Adrenal gland (tissue), 12 donors: ENCODE results near the gene GZMH. TPM values are rescaled to one million over a fixed set of nuclear protein-coding genes. Genes with fewer than 3 reads are reported as not detected.

Source experiments
- DNase-seq, 7 donors: peaks; one replicate each; pipeline ENCODE4 v3.0.0-alpha.2; 2019 to 2020
- H3K27ac ChIP-seq, 5 donors: fragments of 200-600 bp; sonication (generic) in 4 of 5; 1 replicate in 3 of 5; 2 replicates in 2 of 5; pipeline versions ENCODE4 v1.5.1 to v1.8.0; 2016 to 2020; ENCODE audit warnings: mild to moderate bottlenecking in 1 of 5
- H3K27me3 ChIP-seq: fragments of 200-600 bp; 2 replicates; pipeline ENCODE4 v1.8.0; 2021
- H3K36me3 ChIP-seq, 2 donors: fragments of 200-600 bp; replicated peaks in 1 of 2; 1 replicate in 1 of 2; 2 replicates in 1 of 2; pipeline versions ENCODE4 v1.5.1 to v1.8.0; 2018 to 2022
- H3K4me1 ChIP-seq, 2 donors: fragments of 200-600 bp; replicated peaks in 1 of 2; 1 replicate in 1 of 2; 2 replicates in 1 of 2; pipeline versions ENCODE4 v1.5.1 to v1.8.0; 2018 to 2021
- H3K4me3 ChIP-seq, 4 donors: fragments of 200-600 bp; sonication (generic) in 3 of 4; one replicate each; pipeline ENCODE4 v1.5.1; 2016 to 2018
- H3K9me3 ChIP-seq, 3 donors: fragments of 200-600 bp; sonication (generic) in 1 of 3; replicated peaks in 1 of 3; 1 replicate in 2 of 3; 2 replicates in 1 of 3; pipeline versions ENCODE4 v1.5.1 to v1.8.0; 2016 to 2021
- POLR2A ChIP-seq, 2 donors: fragments of 450-650 bp; IDR thresholded peaks; one replicate each; pipeline ENCODE4 v1.6.1; 2017; ENCODE audit warnings: antibody characterized with exemption in 2 of 2, mild to moderate bottlenecking in 2 of 2, moderate library complexity in 1 of 2
- WGBS, 4 donors: extraction: QIAGEN DNeasy Blood & Tissue Kit in 2 of 4; methylation state at CpG; one replicate each; pipeline versions ENCODE4 v1.1.5 to v1.1.7; 2013 to 2017; 5-methylcytosine and 5-hydroxymethylcytosine counted together
- intact Hi-C, 2 donors: fragments of 100-400 bp; cut with DNase I; formaldehyde crosslinking; loops; one replicate each; pipeline versions ENCODE4 v1.14.1 to v1.15.0; 2022 to 2023
- polyA plus RNA-seq, 3 donors: library from polyadenylated mRNA; stranded (reverse); fragments of 200-250 nt in 2 of 3; fragments of 350-450 nt in 1 of 3; fragmentation: Illumina TruSeq in 1 of 3; extraction: RNeasy Lipid Tissue Mini Kit (QIAGEN cat#74804) in 1 of 3; gene quantifications; one replicate each; pipeline ENCODE4 v1.2.3, GENCODE V29; 2013 to 2014
- total RNA-seq, 9 donors: library from RNA; depleted of rRNA in 4 of 9; stranded (reverse); fragments of >200 nt in 4 of 9; fragments of 120-200 nt in 1 of 9; fragmentation: NEBNext Ultra II Directional in 1 of 9; extraction: Animal tissue kit (Norgen Biotek cat#: 25700) in 1 of 9; gene quantifications; one replicate each; pipeline versions ENCODE4 v1.1.0 to v1.2.4, GENCODE V29; 2013 to 2023
- TF ChIP-seq, protein P1 (sequence below), 6 experiments: fragments of 450-650 bp in 4 of 6; fragments of 200-600 bp in 2 of 6; sonication (generic) in 1 of 6; IDR thresholded peaks; 1 replicate in 5 of 6; 2 replicates in 1 of 6; pipeline versions ENCODE4 v1.5.1 to v1.8.0; 2016 to 2021; ENCODE audit warnings: antibody characterized with exemption in 6 of 6, mild to moderate bottlenecking in 2 of 6, moderate library complexity in 1 of 6
- donor health status: healthy with polysubstance abuse.
- donor health status: Bipolar disorder and iron deficiency.
- donor health status: DM: yes; HTN: yes; CAD: no.
- donor health status: DM: no; HTN: no; CAD: no.
- donor health status: DM: no; HTN: no; CAD: no.
- donor health status: DM: yes; HTN: yes; CAD: no.

Gene GZMH
- total and polyA plus RNA-seq, 12 donors: 0.48 to 6.5 (median 1.3) TPM; not detected in 4

DNA sequence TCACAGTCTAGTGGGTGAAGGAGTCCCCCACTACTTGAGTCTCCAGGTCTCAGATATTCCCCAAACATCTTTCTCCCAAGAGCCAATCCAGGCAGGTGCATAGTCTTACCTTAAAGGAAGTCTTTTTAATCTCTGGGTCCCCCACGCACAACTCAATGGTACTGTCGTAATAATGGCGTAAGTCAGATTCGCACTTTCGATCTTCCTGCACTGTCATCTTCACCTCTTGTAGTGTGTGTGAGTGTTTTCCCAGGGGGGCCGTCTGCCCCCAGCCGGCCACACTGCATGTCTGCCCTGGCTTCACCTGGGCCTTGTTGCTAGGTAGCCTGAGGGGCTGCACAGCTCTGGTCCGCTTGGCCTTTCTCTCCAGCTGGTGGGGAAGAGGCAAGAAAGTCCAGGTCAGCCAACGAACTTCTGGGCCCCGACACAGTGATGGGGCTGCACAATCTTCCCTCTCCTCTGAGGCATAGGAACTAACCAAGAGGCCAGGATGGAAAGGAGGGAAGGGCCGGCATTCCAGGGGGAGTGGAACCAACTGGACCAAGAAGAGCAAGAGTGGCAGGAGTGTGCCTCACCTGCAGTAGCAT lies 22.4 kb upstream of the GZMH start:
- no peak for DNase-seq
- no peak for TF ChIP-seq POLR2A (IDR thresholded peaks at IDR 0.05)
- TF ChIP-seq, protein P1, sequence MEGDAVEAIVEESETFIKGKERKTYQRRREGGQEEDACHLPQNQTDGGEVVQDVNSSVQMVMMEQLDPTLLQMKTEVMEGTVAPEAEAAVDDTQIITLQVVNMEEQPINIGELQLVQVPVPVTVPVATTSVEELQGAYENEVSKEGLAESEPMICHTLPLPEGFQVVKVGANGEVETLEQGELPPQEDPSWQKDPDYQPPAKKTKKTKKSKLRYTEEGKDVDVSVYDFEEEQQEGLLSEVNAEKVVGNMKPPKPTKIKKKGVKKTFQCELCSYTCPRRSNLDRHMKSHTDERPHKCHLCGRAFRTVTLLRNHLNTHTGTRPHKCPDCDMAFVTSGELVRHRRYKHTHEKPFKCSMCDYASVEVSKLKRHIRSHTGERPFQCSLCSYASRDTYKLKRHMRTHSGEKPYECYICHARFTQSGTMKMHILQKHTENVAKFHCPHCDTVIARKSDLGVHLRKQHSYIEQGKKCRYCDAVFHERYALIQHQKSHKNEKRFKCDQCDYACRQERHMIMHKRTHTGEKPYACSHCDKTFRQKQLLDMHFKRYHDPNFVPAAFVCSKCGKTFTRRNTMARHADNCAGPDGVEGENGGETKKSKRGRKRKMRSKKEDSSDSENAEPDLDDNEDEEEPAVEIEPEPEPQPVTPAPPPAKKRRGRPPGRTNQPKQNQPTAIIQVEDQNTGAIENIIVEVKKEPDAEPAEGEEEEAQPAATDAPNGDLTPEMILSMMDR (IDR thresholded peaks at IDR 0.05): no peak
- no peak overlapping the region for H3K27ac ChIP-seq
- no peaks in the 10 kb centered on the region for H3K9me3 ChIP-seq
- H3K4me3 ChIP-seq: no peak overlapping the region
- intact Hi-C loops: no loop called here
- WGBS, 4 donors: 83 to 89% (median 85%) methylated on average over 11 of the region's 11 CpGs
- H3K4me1 ChIP-seq: no peaks in the 10 kb centered on the region
- H3K27me3 ChIP-seq: no peaks in the 10 kb centered on the region
- H3K36me3 ChIP-seq: no peaks in the 10 kb centered on the region

DNA sequence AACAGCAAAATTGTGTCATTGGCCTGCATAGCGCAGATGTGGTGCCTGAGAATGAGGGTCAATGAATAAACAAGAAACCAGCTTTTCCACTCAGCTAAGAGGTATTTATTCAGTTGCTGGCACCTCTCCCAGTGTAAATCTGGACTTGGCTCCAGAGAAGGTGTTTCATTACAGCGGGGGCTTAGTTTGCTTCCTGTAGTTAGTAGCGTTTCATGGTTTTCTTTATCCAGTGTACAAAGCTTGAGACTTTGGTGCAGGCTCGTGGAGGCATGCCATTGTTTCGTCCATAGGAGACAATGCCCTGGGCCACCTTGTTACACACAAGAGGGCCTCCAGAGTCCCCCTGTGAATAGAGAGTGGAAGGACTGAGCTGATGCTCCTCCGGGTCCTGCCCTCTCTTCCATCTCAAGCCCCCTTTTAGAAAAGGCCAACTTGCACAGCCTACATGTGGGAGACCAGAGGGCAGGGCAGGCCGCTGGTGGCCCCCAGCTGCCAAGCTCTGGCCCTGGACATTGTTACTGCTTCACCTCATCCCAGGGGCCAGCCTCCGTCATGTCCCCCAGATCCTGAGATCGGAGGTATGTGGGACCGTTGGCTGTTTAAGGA lies 21.5 kb upstream of the GZMH start:
- H3K27ac ChIP-seq: no peak overlapping the region
- H3K36me3 ChIP-seq: no peaks in the 10 kb centered on the region
- H3K4me3 ChIP-seq: no peak overlapping the region
- no peaks in the 10 kb centered on the region for H3K4me1 ChIP-seq
- no peak for TF ChIP-seq POLR2A (IDR thresholded peaks at IDR 0.05)
- H3K9me3 ChIP-seq: no peaks in the 10 kb centered on the region
- WGBS, 4 donors: 78 to 84% (median 83%) methylated on average over 8 to 10 of the region's 10 CpGs
- intact Hi-C loops: no loop called here
- H3K27me3 ChIP-seq: no peaks in the 10 kb centered on the region
- no peak for DNase-seq

DNA sequence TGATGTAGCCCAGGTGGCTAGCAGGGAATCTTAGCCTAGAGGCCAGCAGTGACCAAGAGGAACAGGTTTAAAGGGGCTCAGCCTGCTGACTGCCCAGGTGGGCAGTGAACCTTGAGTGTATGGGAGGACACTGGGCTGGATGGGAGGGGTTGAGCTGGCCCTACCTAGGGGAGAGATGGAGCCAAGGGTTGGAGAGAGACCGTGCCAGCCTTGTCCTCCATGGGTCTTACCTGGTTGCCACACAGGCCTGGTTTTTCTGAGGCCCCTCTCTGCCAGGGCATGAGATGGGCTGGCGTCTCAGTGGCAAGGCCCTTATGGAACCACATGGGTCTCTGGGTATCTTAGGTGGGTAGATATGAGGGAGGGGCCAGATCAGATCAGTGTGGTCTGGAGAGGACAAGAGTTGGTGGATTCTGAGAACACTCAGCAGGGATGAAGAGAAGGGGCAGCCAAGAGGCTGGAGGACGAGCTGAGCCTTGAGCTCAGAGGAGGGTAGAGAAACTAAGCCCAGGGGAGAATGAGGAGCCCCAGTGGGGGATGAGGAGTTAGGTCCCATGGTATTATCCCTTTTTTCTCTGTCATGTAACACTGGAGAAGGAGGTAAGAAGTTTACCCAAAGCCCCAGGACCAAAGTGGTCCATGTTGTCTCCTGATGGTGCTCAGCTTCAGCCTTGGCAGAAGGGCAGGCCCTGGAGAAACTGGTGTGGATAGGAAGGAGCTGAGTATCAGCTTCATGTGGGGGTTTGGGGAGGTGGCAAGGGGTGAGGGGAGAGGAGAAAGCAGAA lies 20.8 kb upstream of the GZMH start:
- intact Hi-C loops: no loop called here
- no peaks in the 10 kb centered on the region for H3K36me3 ChIP-seq
- no peak overlapping the region for H3K4me3 ChIP-seq
- 71 to 83% (median 81%) methylated on average over 2 to 3 of the region's 3 CpGs for WGBS, 4 donors
- TF ChIP-seq, protein P1 (IDR thresholded peaks at IDR 0.05): no peak
- TF ChIP-seq POLR2A (IDR thresholded peaks at IDR 0.05): no peak
- H3K4me1 ChIP-seq: no peaks in the 10 kb centered on the region
- H3K27me3 ChIP-seq: no peaks in the 10 kb centered on the region
- DNase-seq: no peak
- no peaks in the 10 kb centered on the region for H3K9me3 ChIP-seq
- H3K27ac ChIP-seq: no peak overlapping the region

DNA sequence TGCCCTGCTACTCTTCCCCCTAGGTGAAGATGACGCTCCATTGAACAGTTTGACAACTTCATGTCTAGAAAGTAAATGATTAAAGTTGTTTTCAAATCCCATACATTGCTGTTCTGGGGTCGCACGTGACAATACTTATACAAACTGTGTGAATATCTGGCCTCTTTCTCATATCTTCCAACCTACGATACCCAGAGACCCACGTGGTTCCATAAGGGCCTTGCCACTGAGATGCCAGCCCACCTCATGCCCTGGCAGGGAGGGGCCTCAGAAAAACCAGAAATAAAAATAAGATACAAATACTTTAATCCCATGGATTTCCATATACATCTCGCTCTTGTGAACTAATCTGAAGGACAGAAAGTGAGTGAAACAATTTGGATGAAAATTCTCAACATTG lies 20.0 kb upstream of the GZMH start:
- no peaks in the 10 kb centered on the region for H3K9me3 ChIP-seq
- H3K36me3 ChIP-seq: no peaks in the 10 kb centered on the region
- H3K4me1 ChIP-seq: no peaks in the 10 kb centered on the region
- 76 to 81% (median 79%) methylated on average over 6 of the region's 6 CpGs for WGBS, 4 donors
- no peak for TF ChIP-seq POLR2A (IDR thresholded peaks at IDR 0.05)
- TF ChIP-seq, protein P1 (IDR thresholded peaks at IDR 0.05): no peak
- intact Hi-C loops: no loop called here
- H3K4me3 ChIP-seq: no peak overlapping the region
- H3K27me3 ChIP-seq: no peaks in the 10 kb centered on the region
- no peak overlapping the region for H3K27ac ChIP-seq
- no peak for DNase-seq
